Measurements from ENCODE around the gene SLC35A1. TPM values are rescaled to one million over a fixed set of nuclear protein-coding genes. Genes with fewer than 3 reads are reported as not detected.

The SLC35A1 gene
- total RNA-seq, 1 experiment from 2014 or later: 19.9 TPM

DNA sequence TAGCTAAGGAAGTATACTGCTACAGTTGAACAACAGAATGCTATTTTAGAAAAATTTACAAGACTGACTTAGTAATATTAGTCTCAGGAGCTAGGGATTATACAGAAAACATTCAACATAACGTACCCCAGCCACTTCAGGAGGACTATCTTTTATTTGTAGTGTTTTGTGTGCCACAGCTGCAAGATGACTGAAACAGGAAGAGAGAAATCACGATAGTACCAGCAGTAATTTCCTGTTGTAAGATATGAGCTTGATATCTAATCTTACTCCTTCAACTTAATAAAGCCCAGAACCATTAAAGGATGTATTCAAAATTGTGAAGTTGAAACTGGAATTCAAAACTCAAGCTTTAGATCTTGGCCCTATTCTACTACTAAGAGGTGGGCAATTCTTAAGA, 42.1 kb downstream of the SLC35A1 start:
- in situ Hi-C loops (cut with HindIII; ENCODE audit: low sequenced_read_pairs): no loop called here
- DNase-seq (ENCODE audit: low spot score): no peak

DNA sequence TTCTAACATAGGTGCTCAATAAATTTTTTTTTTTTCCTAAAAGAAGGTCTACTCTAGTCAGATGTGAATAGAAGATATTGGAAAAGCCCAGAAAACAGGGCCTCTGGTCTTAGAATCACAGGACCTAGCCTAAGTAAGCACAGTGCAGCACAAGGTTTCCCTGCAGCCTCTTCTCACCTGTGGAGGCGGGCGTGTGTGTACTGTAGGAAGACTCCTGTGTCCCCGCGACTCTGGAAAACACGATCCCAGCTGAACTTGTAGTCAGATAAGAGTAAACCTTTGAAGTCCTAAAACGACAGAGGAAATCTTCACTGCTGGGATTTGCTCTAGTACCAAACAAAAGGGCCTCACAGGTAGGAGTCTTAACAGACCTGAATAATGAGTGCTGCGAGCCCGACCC, 45.7 kb downstream of the SLC35A1 start:
- no peak for DNase-seq (ENCODE audit: low spot score)
- in situ Hi-C loops (cut with HindIII; ENCODE audit: low sequenced_read_pairs): no loop called here

DNA sequence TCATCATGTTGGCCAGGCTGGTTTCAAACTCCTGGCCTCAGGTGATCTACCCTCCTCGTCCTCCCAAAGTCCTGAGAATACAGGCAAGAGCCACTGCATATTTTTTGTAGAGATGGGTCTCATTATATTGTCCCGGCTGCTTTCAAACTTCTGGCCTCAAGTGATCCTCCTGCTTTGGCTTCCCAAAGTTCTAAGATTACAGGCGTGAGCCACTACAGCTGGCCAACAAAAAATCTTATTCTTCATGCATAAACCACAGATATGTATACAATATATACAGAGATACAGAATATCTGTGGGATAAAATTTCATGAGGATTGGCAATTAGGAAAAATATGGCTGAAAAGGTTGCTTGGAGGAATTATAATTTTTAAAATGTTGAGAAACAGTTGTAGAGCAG, 49.9 kb downstream of the SLC35A1 start:
- no peak for DNase-seq (ENCODE audit: low spot score)
- in situ Hi-C loops (cut with HindIII; ENCODE audit: low sequenced_read_pairs): no loop called here

DNA sequence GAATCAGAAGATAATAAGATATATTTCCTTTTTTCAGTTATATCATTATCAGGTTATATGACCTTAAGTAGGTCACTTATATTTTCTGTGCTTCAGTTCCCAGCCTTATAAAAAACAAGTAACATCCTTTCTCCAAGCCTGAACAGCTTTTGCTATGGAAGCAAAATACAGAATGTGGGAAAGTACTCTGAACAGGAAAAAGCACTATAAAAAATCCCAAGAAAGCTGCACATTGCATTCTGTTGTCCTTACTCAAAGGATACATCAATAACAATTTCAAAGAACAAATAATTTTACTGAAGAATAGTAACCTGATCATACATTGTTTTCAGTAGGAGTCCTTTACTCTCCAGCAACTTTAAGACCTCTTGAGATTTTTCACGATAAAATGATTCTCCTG, 56.4 kb downstream of the SLC35A1 start:
- DNase-seq (ENCODE audit: low spot score): no peak
- in situ Hi-C loops (cut with HindIII; ENCODE audit: low sequenced_read_pairs): no loop called here

DNA sequence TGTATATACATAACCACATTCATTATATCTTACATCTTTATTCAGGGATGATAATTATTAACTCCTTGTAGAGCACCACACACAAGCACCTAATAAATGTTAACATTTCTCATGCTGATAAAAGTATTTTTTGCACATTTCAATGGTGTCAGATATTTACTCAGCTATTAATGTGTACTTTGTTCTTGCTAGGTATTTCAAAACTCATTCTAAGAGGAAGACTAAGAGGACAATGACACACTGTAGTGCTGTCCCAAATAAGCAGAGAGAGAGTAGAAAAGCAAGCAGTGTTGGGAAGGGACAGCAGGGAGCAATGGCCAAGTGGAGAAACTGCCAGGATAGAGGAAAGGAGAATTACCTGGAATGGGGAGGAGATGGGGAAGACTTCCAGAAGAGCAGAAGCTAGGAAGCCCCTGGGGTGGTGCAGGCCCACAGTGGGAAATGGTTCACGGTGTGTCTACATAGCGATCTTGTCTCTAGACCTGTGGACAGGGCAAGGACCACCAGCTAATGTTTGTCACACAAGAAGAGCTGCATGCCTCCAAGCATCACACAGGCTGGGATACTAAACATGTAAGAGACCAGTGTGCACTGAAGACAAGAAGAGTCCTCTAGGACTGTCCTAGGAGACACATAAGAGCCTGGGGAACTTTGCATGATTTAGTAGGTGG, 61.7 kb downstream of the SLC35A1 start:
- in situ Hi-C loops (cut with HindIII; ENCODE audit: low sequenced_read_pairs): no loop called here
- no peak for DNase-seq (ENCODE audit: low spot score)

DNA sequence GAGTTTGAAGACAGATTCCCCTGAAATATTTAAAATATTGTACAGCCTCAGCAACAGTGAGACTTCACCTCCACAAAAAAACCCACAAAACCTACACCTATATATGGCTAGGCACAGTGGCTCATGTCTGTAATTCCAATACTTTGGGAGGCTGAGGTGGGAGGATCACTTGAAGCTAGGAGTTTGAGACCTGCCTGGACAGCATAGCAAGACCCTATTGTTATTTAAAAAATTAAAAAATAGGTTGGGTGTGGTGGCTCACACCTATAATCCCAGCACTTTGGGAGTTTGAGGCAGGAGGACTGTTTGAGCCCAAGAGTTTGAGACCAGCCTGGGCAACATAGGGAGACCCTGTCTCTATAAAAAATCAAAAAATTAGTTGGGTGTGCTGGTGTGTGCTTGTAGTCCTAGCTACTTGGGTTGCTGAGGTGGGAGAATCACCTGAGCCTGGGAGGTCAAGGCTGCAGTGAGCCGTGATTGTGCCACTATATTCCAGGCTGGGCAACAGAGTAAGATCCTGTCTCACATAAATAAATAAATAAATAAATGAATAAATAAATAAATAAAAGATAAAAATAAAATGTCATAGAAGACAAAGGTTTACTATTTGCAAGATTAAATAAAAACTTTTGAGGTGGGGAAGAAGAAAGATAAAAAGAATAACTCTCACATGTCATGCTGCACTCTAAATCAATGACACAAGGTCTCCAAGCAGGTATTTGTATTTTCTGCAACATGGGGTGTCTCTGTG, 65.9 kb downstream of the SLC35A1 start:
- in situ Hi-C loops (cut with HindIII; ENCODE audit: low sequenced_read_pairs): no loop called here
- no peak for DNase-seq (ENCODE audit: low spot score)

DNA sequence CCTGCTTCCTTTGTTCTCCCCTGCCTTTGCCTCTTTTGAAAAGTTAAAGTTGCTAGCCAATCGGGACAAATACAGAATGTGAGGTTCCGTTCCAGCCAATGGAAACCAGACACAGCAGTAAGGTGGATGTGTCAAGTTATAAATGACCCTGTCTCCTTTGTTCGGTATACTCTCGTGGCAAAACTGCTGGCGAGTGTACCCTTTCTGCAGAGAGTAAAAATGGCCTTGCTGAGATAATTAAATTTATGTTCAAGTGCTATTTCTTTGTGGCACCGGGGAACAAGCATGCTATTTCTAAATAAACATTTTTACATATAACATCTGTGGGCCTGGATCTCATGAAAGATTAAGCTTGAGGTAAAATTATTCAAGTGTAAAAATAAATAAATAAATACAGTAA, 66.8 kb downstream of the SLC35A1 start:
- in situ Hi-C loops (cut with HindIII; ENCODE audit: low sequenced_read_pairs): no loop called here
- no peak for DNase-seq (ENCODE audit: low spot score)

DNA sequence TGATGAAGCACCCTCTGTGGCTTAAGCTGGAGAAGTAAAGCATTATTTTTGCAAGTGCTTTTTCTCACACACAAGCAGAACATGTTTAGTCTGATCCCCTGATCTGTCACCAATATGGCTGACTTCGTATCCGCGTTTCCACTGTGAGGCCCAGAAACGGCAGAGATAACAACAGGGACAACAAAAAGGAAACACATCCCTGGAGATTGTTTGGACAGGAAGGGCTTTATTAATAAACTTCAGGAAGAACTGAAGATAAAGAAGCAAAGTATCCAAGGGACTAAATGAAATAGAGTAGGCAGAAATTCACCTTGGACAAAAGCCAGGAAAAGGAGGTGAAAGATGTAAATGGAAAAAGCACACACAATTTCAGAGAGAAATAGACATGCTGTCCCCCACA, 67.8 kb downstream of the SLC35A1 start:
- in situ Hi-C loops (cut with HindIII; ENCODE audit: low sequenced_read_pairs): no loop called here
- DNase-seq (ENCODE audit: low spot score): no peak

DNA sequence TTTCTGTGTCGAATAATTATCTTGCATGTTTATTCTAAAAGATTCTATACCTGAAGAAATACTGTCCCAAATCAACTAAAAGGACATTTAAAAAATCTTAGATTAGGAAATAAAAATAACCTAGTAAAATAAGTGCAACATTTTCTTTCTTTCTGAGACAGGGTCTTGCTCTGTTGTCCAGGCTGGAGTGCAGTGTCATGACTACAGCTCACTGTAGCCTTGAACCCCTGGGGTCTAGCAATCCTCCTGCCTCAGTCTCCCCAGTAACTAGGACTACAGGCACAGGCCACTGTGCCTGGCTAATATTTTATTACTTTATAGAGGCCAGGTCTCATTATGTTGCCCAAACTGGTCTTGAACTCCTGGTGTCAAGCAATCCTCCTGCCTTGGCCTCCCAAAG, 68.3 kb downstream of the SLC35A1 start:
- no peak for DNase-seq (ENCODE audit: low spot score)
- in situ Hi-C loops (cut with HindIII; ENCODE audit: low sequenced_read_pairs): no loop called here

DNA sequence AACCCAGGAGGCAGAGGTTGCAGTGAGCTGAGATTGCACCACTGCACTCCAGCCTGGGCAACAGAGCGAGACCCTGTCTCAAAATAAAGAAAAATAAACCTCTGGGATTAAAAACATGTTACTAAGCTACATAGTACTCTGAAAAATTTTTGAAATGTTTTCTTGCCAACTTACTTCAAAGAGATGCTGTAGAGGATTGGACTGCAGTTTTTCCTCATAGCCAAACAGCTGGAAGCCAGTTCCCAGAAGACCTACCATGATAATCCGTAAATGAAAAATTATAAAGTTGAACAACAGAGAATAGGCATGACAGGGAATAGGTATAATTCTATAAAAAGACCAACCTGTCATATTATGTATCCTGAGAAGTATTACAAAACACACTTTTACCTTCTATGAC, 69.0 kb downstream of the SLC35A1 start:
- DNase-seq (ENCODE audit: low spot score): no peak
- in situ Hi-C loops (cut with HindIII; ENCODE audit: low sequenced_read_pairs): no loop called here

DNA sequence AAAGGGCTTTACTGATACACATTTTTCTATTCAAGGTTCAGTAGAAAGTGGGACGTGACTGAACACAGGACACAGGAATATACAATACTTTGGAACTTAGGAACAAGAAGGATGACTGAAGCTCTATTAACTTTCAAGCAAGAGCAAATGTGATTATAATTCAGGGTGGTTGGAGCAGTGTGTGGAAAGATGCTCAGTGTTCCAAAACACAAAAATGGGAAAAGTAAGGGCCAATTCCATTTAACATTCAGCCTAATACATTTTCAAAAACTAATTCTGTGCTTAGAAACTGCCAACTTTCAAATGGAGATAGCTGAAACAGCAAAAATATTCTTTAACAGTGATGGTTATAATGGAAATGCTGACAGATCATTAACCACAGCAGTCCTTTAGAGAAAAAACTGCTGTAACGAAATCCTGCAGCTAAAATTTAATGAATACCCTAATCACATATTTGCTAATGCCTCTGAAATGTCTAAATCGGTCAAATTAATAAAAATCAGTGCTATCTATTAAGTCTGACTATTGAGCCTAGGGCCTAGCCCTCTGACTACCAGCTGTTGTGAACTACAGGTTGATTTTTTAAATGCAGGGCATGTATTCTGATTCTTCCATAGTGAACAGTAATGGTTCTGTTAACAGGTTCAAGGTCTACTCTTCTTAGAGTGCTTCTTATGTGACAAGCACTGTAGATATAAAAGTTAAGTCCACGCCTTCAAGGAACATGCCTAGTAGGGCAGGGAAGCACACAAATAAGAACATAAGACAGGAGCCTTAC, 71.1 kb downstream of the SLC35A1 start:
- in situ Hi-C loops (cut with HindIII; ENCODE audit: low sequenced_read_pairs): no loop called here

DNA sequence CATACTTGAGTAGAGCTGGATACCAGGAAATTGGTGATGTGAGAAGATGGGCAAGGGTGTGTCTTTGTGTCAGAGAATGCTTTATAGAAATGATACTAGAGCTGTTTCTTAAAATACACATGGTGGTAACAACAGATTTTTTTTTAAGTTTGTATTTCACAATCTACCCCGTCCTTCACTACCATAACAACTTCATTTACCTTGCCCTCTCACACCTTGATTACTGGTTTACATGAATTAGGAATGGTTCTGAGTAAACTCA, 71.6 kb downstream of the SLC35A1 start:
- DNase-seq (ENCODE audit: low spot score): no peak
- in situ Hi-C loops (cut with HindIII; ENCODE audit: low sequenced_read_pairs): no loop called here

More for the DNA sequence above, 71.1 kb downstream of the SLC35A1 start:
- no peak for DNase-seq (ENCODE audit: low spot score)

DNA sequence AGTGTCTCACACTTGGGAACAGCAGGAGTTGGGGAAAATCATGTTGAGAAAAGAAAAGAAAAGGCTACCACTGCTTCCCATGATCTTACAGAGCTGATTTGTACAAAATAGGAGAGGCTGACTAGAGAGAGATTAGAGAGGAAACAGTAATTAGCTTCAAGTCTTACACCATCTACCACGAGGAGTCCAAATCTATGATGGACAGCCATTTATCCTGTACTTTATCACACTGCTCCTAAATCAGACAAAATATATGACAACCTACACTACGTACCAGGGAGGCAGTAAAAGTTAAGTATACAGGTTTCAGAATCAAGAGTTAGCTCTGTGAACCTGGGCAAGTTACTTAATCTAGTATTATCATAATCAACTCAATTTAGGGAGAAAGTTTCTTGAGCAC, 79.0 kb downstream of the SLC35A1 start:
- in situ Hi-C loops (cut with HindIII; ENCODE audit: low sequenced_read_pairs): no loop called here
- DNase-seq (ENCODE audit: low spot score): no peak

DNA sequence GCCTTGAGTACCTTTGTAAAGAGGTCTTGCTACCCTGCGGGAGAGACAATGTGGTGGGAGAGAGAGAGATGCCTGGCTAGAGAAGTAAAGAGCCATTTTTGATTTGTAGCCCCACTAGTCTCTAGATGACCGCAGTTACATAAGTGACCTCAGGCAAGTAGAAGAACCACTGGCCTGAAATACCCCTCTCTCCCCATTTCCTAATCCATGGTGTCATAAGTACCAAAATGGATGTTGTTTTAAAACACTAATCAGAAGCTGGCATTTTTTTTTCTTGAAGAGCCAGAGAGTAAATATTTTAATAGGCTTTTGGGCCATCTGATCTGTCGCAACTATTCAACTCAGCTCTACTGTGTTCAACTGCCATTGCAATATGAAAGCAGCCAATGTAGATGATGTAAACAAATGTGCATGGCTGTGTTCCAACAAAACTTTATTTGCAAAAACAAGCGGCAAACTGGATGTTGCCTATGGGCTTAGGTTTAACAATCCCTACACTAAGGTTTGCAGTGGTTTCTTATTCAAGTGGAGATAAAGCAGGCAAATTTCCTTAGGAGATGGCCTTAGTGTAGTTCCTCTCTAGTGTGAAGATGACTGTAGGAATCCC, 80.5 kb downstream of the SLC35A1 start:
- in situ Hi-C loops (cut with HindIII; ENCODE audit: low sequenced_read_pairs): no loop called here
- DNase-seq (ENCODE audit: low spot score): no peak

DNA sequence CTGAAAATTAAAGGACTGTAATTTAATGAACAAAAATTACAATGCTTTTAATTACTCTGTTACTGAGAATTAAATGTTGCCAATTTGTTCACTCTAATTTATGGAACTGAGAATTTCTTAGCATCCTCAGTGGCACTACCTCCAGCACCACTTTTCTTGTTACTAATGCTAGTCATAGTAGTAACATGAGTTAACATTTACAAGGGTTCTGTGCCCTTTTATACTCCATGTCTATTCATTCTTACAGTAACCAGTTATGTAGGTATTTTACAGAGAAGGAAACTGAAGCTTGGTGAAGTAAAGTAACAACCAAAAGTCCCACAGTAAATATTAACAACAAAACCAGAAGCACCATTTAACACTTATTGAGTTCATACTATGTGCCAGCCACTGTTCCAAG, 82.7 kb downstream of the SLC35A1 start:
- in situ Hi-C loops (cut with HindIII; ENCODE audit: low sequenced_read_pairs): no loop called here
- DNase-seq (ENCODE audit: low spot score): no peak

DNA sequence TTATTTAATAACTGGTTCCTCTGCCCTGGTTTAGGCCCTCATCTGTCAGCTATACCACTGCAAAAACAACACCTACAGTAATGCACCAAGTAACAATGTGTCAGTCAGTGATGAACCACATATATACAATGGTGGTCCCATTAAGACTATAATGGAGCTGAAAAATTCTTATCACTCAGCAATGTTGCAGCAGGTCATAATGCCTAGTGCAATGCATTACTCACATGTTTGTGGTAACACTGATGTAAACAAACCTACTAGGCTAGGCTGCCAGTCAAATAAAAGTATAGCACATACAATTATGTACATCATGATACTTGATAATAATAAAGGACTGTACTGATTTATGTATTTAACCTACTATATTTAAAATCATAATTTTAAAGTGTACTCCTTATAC, 85.7 kb downstream of the SLC35A1 start:
- DNase-seq (ENCODE audit: low spot score): no peak
- in situ Hi-C loops (cut with HindIII; ENCODE audit: low sequenced_read_pairs): no loop called here

DNA sequence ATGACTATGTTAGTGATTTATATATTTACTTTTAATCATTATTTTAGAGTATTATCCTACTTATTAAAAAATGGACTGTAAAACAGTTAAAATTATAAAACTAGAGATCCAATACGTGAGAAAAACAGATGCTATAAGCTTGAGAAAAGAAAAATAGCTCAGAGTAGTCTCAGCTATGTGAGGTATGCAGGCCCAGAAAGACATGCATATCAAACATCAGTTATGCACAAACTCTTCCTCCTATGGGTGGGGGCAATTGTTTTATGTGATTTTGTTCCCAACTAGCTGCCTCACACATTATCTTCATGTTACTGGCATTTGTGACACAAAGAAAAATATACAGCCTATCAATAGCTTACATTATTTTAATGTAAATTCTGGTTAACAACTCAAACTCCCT, 88.2 kb downstream of the SLC35A1 start:
- in situ Hi-C loops (cut with HindIII; ENCODE audit: low sequenced_read_pairs): no loop called here

More for the DNA sequence above, 88.2 kb downstream of the SLC35A1 start:
- no peak for DNase-seq (ENCODE audit: low spot score)
